Transverse colon (tissue), 4 donors: ENCODE measurements around the gene PFDN2. TPM values are rescaled to one million over a fixed set of nuclear protein-coding genes. Genes with fewer than 3 reads are reported as not detected.

Experiments
- DNase-seq: peaks from one replicate; pipeline ENCODE4 v3.0.0-alpha.2; 2019
- H3K27ac ChIP-seq, 4 donors: fragments of 200-600 bp; sonication (generic); 2 replicates each; pipeline ENCODE4 v1.5.1; 2016 to 2018; ENCODE audit warnings: inconsistent platforms in 4 of 4
- H3K27me3 ChIP-seq: fragments of 200-600 bp; sonication (generic); 2 replicates; pipeline ENCODE4 v1.5.1; 2017; ENCODE audit warnings: inconsistent platforms
- H3K36me3 ChIP-seq, 4 donors: fragments of 200-600 bp; sonication (generic); 2 replicates each; pipeline ENCODE4 v1.5.1; 2017 to 2019; ENCODE audit warnings: inconsistent platforms in 4 of 4
- H3K4me1 ChIP-seq, 4 donors: fragments of 200-600 bp; sonication (generic); 2 replicates each; pipeline ENCODE4 v1.5.1; 2017 to 2020; ENCODE audit warnings: inconsistent platforms in 4 of 4
- H3K4me3 ChIP-seq, 4 donors: fragments of 200-600 bp; sonication (generic); 1 replicate in 1 of 4; 2 replicates in 3 of 4; pipeline versions ENCODE4 v1.5.1 to v1.6.1; 2017 to 2019; ENCODE audit warnings: inconsistent platforms in 4 of 4
- H3K9me3 ChIP-seq, 2 donors: fragments of 200-600 bp; sonication (generic); 2 replicates each; pipeline ENCODE4 v1.5.1; 2017 to 2019; ENCODE audit warnings: inconsistent platforms in 2 of 2
- EP300 ChIP-seq: sonication (generic); formaldehyde crosslinking; IDR thresholded peaks from one replicate; pipeline ENCODE4 v1.6.1; 2017; ENCODE audit warnings: antibody characterized with exemption, low read depth
- POLR2A ChIP-seq: fragments of 450-650 bp; IDR thresholded peaks from one replicate; pipeline ENCODE4 v1.6.1; 2016; ENCODE audit warnings: antibody characterized with exemption, mild to moderate bottlenecking, moderate library complexity
- POLR2AphosphoS5 ChIP-seq, 3 donors: sonication (generic); formaldehyde crosslinking; IDR thresholded peaks; one replicate each; pipeline ENCODE4 v1.6.1; 2016; ENCODE audit warnings: antibody characterized with exemption in 3 of 3
- WGBS, 2 donors: methylation state at CpG; one replicate each; pipeline ENCODE4 v1.1.5; 2018; ENCODE audit warnings: low coverage in 1 of 2; 5-methylcytosine and 5-hydroxymethylcytosine counted together
- in situ Hi-C, 4 donors: fragments of 200-750 bp; cut with MboI; loops; one replicate each; pipeline versions ENCODE4 v1.15.0 to v1.15.1; 2017; ENCODE audit warnings: low sequenced_read_pairs in 3 of 4, low pct_ligation_motif_present in 1 of 4, low pct_unique_long_range_greater_than_20kb in 1 of 4
- intact Hi-C: fragments of 100-400 bp; cut with DNase I; formaldehyde crosslinking; loops from one replicate; pipeline ENCODE4 v1.15.1; 2023; ENCODE audit warnings: low total_unique reads
- total RNA-seq, 4 donors: library from RNA; depleted of rRNA; stranded (reverse); fragments of >200 nt; gene quantifications; one replicate each; pipeline ENCODE4 v1.1.0, GENCODE V29; 2016
- TF ChIP-seq, protein P1 (sequence below), 5 experiments: fragments of 200-600 bp in 3 of 5; fragments of 450-650 bp in 2 of 5; sonication (generic) in 3 of 5; IDR thresholded peaks; 1 replicate in 2 of 5; 2 replicates in 3 of 5; pipeline ENCODE4 v1.5.1; 2016 to 2017; ENCODE audit warnings: antibody characterized with exemption in 5 of 5, inconsistent platforms in 3 of 5, mild to moderate bottlenecking in 2 of 5, moderate library complexity in 1 of 5

PFDN2 gene, protein sequence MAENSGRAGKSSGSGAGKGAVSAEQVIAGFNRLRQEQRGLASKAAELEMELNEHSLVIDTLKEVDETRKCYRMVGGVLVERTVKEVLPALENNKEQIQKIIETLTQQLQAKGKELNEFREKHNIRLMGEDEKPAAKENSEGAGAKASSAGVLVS
- 10 to 100 TPM; 28.9 to 70.5 (median 45.9) TPM for total RNA-seq

DNA sequence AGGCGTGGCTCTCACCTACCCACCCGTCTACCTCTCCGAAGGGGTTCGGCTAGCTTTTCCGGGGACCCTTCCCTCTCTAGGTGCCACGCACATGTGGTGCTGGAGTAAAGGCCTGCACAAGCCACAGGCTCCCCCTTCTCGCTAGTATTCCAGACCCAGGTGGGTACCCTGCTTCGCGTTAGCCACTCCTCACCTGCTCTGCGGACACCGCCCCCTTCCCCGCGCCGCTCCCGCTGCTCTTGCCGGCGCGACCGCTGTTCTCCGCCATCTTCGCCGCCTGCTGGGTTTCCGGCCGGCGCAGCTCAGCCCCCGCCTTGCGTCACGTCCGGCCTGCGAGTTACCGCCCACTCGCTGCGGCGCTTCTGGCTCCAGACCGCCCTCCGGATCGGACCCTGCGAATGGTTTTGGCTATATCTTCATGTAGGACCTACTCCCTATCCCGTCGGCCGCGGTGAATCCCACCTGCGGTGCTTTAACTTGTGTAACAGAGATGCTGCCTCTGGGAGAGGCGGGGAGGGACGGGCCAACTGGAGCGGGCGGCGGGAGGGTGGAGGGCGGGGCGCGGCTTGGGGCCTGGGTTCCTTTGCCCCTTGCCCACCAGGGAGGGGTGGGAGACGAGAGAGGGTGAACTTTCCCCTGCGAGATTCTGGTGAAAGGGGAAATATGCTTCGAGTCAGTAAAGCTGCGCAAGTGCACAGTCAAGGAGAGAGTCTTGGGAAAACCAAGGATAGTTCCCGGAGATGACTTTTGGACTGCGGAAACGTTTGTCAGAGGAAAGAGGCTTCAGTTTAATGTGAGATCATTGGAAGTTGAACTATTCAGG, at the start of gene PFDN2, which contains the start of gene NIT1:
TSS of gene PFDN2 (minus strand) at position 279 of the 823 bp plus-strand sequence. CDS start at position 268, 11 bp downstream.
TSS of gene NIT1 (plus strand) at position 347 of the 823 bp plus-strand sequence. CDS start at position 419, 72 bp downstream.
- Histone ChIP-seq H3K27me3 (no peaks in the 10 kb centered on the region), H3K9me3 (no peaks in the 10 kb centered on the region), H3K36me3 (peaks cover 0 to 21% (median 9%) of the 10 kb centered on the region in 4 donors), H3K4me1 (peaks cover 26 to 59% (median 31%) of the 10 kb centered on the region in 4 donors), H3K4me3 (peak within 1 kb of the TSS; percentile 66 to 95 (median 78)), H3K27ac (peak within 1 kb of the TSS; percentile 93 to 98 (median 96))
- DNase-seq, result peak; percentile 91
- no peak for TF ChIP-seq EP300
- TF ChIP-seq POLR2AphosphoS5 (IDR thresholded peaks at IDR 0.05), result peak; percentile 96 to 98 (median 98)
- peak; percentile 93 for TF ChIP-seq POLR2A
- 0% methylated on average over 1 to 58 of the region's 58 CpGs for WGBS, 2 donors
- in situ Hi-C loops (no loop called here), intact Hi-C loops (no loop called here)

DNA sequence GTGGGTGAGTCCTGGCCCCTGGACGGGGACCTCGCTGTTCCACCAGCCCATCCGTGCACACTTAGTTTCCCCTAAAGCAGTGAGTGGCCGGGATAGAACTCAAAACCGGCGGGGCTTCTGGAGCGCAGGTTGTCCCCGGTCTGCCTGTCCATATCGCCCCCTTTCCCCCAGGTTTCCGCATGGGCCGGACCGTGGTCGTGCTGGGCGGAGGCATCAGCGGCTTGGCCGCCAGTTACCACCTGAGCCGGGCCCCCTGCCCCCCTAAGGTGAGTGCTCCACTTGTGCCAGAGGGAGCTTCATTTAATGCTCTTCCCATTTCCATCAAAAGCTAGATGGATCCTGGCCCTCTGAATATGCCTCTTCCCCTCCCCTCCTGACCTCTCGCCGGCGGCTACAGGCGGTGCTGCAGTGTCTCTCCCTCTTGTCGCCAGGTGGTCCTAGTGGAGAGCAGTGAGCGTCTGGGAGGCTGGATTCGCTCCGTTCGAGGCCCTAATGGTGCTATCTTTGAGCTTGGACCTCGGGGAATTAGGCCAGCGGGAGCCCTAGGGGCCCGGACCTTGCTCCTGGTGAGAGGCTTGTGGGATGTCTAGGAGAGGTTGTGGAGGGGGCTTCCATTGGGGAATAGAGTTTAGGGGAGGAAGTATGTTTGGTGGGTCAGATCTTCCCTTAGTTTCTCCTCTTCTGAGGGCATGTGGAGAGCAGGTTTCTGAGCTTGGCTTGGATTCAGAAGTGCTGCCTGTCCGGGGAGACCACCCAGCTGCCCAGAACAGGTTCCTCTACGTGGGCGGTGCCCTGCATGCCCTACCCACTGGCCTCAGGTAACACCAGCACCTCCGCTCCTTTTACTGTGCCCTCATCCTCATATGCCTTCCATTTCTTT, 49.1 kb upstream of the PFDN2 start:
- peak overlapping the region; percentile 51 to 77 (median 58) for H3K4me3 ChIP-seq
- in situ Hi-C loops, result no loop called here
- intact Hi-C loops, result no loop called here
- no peaks in the 10 kb centered on the region for H3K27me3 ChIP-seq
- H3K4me1 ChIP-seq, result peaks cover 5 to 21% (median 13%) of the 10 kb centered on the region in 4 donors
- TF ChIP-seq, protein P1, sequence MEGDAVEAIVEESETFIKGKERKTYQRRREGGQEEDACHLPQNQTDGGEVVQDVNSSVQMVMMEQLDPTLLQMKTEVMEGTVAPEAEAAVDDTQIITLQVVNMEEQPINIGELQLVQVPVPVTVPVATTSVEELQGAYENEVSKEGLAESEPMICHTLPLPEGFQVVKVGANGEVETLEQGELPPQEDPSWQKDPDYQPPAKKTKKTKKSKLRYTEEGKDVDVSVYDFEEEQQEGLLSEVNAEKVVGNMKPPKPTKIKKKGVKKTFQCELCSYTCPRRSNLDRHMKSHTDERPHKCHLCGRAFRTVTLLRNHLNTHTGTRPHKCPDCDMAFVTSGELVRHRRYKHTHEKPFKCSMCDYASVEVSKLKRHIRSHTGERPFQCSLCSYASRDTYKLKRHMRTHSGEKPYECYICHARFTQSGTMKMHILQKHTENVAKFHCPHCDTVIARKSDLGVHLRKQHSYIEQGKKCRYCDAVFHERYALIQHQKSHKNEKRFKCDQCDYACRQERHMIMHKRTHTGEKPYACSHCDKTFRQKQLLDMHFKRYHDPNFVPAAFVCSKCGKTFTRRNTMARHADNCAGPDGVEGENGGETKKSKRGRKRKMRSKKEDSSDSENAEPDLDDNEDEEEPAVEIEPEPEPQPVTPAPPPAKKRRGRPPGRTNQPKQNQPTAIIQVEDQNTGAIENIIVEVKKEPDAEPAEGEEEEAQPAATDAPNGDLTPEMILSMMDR (IDR thresholded peaks at IDR 0.05), result no peak
- TF ChIP-seq EP300, result no peak
- TF ChIP-seq POLR2AphosphoS5 (IDR thresholded peaks at IDR 0.05), result no peak
- no peak for TF ChIP-seq POLR2A
- peaks cover 0 to 14% (median 6%) of the 10 kb centered on the region in 4 donors for H3K36me3 ChIP-seq
- no peak for DNase-seq
- WGBS, 2 donors, result 6% methylated on average over 33 of the region's 33 CpGs; no CpG with 5 or more reads in 1 of the 2 donors
- H3K27ac ChIP-seq, result peak overlapping the region; percentile 87 to 94 (median 91)
- no peaks in the 10 kb centered on the region for H3K9me3 ChIP-seq

DNA sequence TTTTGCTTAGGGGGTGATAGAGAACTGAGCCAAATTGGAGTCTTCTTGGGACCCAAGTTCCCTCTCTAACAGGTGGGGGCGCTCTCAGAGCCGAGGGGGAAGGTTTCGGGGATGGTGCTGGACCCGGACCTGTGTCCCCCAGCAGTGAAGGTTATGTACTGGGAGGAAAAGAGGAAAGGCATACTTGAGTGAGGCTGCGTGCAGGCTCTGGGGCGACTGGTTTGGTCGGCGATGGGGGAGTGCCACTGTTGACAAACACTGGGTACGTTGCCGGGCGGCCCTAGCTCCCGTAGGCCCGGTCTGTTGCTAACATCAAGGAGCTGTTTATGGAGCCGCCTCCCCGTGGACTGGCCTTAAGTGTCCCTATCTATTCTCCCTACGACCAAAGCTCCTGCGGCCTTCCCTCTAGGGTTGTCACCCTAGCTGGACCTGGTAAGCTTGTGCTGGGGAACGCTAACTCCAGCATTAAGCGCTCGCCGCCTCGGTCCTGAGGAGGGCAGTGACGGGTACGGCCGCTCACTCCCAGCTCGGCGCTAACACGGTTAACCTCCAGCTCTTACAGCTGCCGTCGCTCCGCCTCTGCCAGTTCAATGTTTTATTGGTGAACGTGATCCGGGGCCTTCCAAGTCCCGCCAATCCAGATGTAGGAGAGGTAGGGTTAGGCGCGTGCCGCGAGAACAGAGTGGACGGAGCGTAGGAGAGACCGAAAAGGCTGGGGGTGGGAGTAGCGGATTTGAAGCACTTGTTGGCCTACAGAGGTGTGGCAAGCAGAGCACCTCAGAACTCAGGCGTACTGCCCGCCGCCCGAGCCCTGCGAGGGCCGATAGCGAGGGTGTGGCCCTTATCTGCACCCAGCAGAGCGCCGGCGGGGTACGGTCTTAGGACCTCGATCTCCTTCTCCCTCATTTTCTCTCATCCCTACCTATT, 48.2 kb upstream of the PFDN2 start, which contains the start of gene PPOX:
TSS of gene PPOX (plus strand) at position 685 of the 927 bp plus-strand sequence. CDS start 422 bp downstream, outside the sequence.
- intact Hi-C loops, result no loop called here
- Histone ChIP-seq H3K4me3 (peak within 1 kb of the TSS; percentile 51 to 77 (median 58)), H3K9me3 (no peaks in the 10 kb centered on the region), H3K27me3 (no peaks in the 10 kb centered on the region), H3K4me1 (peaks cover 11 to 28% (median 14%) of the 10 kb centered on the region in 4 donors), H3K36me3 (peaks cover 0 to 6% (median 1%) of the 10 kb centered on the region in 4 donors), H3K27ac (peak within 1 kb of the TSS; percentile 87 to 94 (median 91))
- DNase-seq, result peak; percentile 97
- WGBS, 2 donors, result 0% methylated on average over 2 to 54 of the region's 54 CpGs
- TF ChIP-seq POLR2A (peak; percentile 84), POLR2AphosphoS5 (IDR thresholded peaks at IDR 0.05) (peak; percentile 77 to 88 (median 84)), EP300 (peak; percentile 81)
- TF ChIP-seq, protein P1 (IDR thresholded peaks at IDR 0.05), result peak; percentile 20 to 58 (median 42)
- in situ Hi-C loops, result no loop called here
